Prostate gland (tissue), 1 donor: ENCODE measurements around the gene RIPOR2.

ENCODE experiments used
- POLR2A ChIP-seq: fragments of 450-650 bp; IDR thresholded peaks from one replicate; pipeline ENCODE4 v1.6.1; 2016; ENCODE audit warnings: antibody characterized with exemption, mild to moderate bottlenecking
- POLR2AphosphoS5 ChIP-seq: sonication (generic); formaldehyde crosslinking; IDR thresholded peaks from one replicate; pipeline ENCODE4 v1.6.1; 2017; ENCODE audit warnings: antibody characterized with exemption

DNA sequence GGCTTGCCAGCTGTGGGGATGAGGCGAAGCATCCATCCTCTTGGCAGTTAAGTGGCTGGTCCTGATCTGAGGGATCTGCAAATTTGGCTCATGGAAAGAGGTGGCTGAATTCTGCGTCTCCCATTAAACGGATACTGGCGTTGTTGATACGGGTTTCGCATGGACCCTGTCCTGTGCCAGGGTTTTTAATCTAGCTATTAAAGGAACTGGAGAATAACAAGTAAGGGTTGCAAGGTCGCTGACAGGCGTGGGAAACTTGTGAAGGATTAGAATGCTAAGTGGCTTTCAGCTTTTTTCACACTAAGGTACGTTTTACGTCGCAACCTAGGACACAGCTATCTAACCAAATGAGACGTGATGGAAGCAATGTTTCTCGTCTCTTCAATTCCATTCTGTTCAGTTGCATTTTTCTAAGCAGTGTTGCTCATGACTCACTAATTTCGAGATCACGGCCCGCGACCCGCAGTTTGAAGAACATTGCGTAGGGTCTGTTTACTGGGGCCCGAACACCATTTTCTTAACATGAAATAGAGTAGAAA lies 160.2 kb downstream of the RIPOR2 start:
- no peak for TF ChIP-seq POLR2AphosphoS5
- peak; percentile 76 for TF ChIP-seq POLR2A
